ENCODE data around the gene NOC2L.

Gene NOC2L

DNA sequence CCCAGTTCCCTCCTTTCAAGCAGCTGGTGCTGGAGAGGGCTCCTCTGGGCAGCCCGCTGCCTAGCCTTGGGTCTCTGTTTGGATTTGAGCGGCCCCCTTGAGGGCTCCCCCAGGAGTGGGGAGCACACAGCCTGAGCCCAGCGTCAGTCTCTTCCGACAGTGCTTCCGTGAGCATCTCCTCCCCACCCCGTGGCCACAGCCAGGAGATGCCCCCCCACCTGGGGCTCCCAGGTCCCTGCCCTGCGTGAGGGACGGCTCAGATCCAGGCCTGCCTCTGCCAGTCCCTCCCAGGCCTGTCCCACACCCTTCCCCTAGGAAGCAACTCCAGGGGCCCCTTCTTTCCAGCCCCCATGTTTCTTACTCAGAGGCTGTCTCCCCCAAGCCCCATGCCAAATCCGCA is 31.8 kb downstream of the NOC2L start:
- TF ChIP-seq TCF12 (IDR thresholded peaks at IDR 0.05; ENCODE audit: low read depth) (no peak), RAD21 (IDR thresholded peaks at IDR 0.05; ENCODE audit: low read depth) (no peak), ZBTB7A (IDR thresholded peaks at IDR 0.05; ENCODE audit: low read depth) (no peak), YY1 (IDR thresholded peaks at IDR 0.05; ENCODE audit: low read depth) (no peak), FOXM1 (IDR thresholded peaks at IDR 0.05; ENCODE audit: borderline replicate concordance, low read depth) (no peak), EGR1 (IDR thresholded peaks at IDR 0.05) (no peak), EP300 (IDR thresholded peaks at IDR 0.05; ENCODE audit: borderline replicate concordance) (no peak), TAF1 (IDR thresholded peaks at IDR 0.05; ENCODE audit: low read depth) (no peak), USF1 (IDR thresholded peaks at IDR 0.05) (no peak), TEAD4 (IDR thresholded peaks at IDR 0.05) (no peak), MAX (IDR thresholded peaks at IDR 0.05) (no peak), CEBPB (IDR thresholded peaks at IDR 0.05) (no peak), CREB1 (IDR thresholded peaks at IDR 0.05; ENCODE audit: low read depth) (no peak), NFIC (IDR thresholded peaks at IDR 0.05) (no peak)
- TF ChIP-seq, protein P1, sequence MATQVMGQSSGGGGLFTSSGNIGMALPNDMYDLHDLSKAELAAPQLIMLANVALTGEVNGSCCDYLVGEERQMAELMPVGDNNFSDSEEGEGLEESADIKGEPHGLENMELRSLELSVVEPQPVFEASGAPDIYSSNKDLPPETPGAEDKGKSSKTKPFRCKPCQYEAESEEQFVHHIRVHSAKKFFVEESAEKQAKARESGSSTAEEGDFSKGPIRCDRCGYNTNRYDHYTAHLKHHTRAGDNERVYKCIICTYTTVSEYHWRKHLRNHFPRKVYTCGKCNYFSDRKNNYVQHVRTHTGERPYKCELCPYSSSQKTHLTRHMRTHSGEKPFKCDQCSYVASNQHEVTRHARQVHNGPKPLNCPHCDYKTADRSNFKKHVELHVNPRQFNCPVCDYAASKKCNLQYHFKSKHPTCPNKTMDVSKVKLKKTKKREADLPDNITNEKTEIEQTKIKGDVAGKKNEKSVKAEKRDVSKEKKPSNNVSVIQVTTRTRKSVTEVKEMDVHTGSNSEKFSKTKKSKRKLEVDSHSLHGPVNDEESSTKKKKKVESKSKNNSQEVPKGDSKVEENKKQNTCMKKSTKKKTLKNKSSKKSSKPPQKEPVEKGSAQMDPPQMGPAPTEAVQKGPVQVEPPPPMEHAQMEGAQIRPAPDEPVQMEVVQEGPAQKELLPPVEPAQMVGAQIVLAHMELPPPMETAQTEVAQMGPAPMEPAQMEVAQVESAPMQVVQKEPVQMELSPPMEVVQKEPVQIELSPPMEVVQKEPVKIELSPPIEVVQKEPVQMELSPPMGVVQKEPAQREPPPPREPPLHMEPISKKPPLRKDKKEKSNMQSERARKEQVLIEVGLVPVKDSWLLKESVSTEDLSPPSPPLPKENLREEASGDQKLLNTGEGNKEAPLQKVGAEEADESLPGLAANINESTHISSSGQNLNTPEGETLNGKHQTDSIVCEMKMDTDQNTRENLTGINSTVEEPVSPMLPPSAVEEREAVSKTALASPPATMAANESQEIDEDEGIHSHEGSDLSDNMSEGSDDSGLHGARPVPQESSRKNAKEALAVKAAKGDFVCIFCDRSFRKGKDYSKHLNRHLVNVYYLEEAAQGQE (IDR thresholded peaks at IDR 0.05; ENCODE audit: low read depth) = no peak

DNA sequence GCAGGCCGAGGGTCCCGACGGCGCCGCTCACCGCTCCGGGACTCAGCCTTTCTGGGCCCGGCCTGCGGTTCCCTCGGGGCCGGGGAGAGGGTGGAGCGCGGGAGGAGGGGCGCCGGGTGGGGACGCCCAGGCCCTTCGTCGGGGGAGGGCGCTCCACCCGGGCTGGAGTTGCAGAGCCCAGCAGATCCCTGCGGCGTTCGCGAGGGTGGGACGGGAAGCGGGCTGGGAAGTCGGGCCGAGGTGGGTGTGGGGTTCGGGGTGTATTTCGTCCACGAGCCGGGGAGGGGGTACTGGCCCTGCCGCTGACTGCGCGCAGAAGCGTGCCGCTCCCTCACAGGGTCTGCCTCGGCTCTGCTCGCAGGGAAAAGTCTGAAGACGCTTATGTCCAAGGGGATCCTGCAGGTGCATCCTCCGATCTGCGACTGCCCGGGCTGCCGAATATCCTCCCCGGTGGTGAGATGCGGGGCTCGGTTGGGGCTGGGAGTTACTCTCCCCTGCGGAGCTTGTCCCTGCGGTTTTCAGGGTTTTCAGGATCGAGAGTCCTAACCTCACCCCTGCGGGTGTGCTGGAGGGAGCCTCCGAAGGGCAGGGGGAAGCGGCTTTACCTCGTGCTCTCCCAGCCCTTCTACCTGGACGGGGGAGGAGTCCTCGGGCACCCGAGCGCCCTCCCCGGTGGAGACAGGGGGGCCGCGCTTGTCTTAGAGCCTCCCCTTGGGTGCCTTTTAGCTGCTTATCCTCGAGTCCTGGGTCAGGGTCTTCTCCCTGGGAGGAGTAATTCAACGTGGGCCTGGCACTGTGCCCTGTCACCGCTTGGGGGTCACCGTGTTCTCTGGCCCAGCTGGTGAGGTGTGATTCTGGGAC is 33.3 kb downstream of the NOC2L start:
- TF ChIP-seq USF1 (IDR thresholded peaks at IDR 0.05) (no peak), ZBTB7A (IDR thresholded peaks at IDR 0.05; ENCODE audit: low read depth) (no peak), CREB1 (IDR thresholded peaks at IDR 0.05; ENCODE audit: low read depth) (no peak), NFIC (IDR thresholded peaks at IDR 0.05) (no peak), EGR1 (IDR thresholded peaks at IDR 0.05) (no peak), TEAD4 (IDR thresholded peaks at IDR 0.05) (no peak), FOXM1 (IDR thresholded peaks at IDR 0.05; ENCODE audit: borderline replicate concordance, low read depth) (no peak), CEBPB (IDR thresholded peaks at IDR 0.05) (no peak), EP300 (IDR thresholded peaks at IDR 0.05; ENCODE audit: borderline replicate concordance) (no peak), TAF1 (IDR thresholded peaks at IDR 0.05; ENCODE audit: low read depth) (no peak), RAD21 (IDR thresholded peaks at IDR 0.05; ENCODE audit: low read depth) (no peak), YY1 (IDR thresholded peaks at IDR 0.05; ENCODE audit: low read depth) (no peak), MAX (IDR thresholded peaks at IDR 0.05) (no peak)
- TF ChIP-seq, protein P1 (IDR thresholded peaks at IDR 0.05; ENCODE audit: low read depth) = no peak

GRCh38 chr1:924656-925560 is 34.1 kb downstream of the NOC2L start:
- TF ChIP-seq CEBPB (IDR thresholded peaks at IDR 0.05) = no peak
- 0 out of 2 replicates have a peak, but pooled peaks have one; percentile 44 for TF ChIP-seq MAX (IDR thresholded peaks at IDR 0.05)
- no peak for TF ChIP-seq EGR1 (IDR thresholded peaks at IDR 0.05)

- no peak for TF ChIP-seq TEAD4 (IDR thresholded peaks at IDR 0.05)
- peak; percentile 1; the same call in 1 of the 2 replicates for TF ChIP-seq EP300 (IDR thresholded peaks at IDR 0.05; ENCODE audit: borderline replicate concordance)
- TF ChIP-seq YY1 (IDR thresholded peaks at IDR 0.05; ENCODE audit: low read depth) = no peak
Observed at GRCh38 chr1:923991-924655, 34.9 kb downstream of the NOC2L start.
